ENCODE results near the gene NEGR1. TPM values are rescaled to one million over a fixed set of nuclear protein-coding genes. Genes with fewer than 3 reads are reported as not detected.

Gene NEGR1
- total RNA-seq, 1 donor from 2014 or later: 2.4 TPM

GRCh38 chr1:71630073-71630472, 652.3 kb downstream of the NEGR1 start:
- no peaks in the 10 kb centered on the region for H3K27me3 Mint-ChIP-seq (ENCODE audit: low read depth)
- no peak overlapping the region for H3K27ac Mint-ChIP-seq
- TF ChIP-seq CTCF (IDR thresholded peaks at IDR 0.05; ENCODE audit: unreplicated experiment): no peak
- H3K4me1 Mint-ChIP-seq: no peaks in the 10 kb centered on the region
- DNase-seq (ENCODE audit: low spot score in 2 of 2, unreplicated experiment in 2 of 2): no peak
- no peak overlapping the region for H3K4me3 Mint-ChIP-seq
- H3K9me3 Mint-ChIP-seq: peaks cover 15% of the 10 kb centered on the region
- no peaks in the 10 kb centered on the region for H3K36me3 Mint-ChIP-seq

- H3K4me3 Mint-ChIP-seq: no peak overlapping the region
Observed at GRCh38 chr1:71625004-71625403, 657.3 kb downstream of the NEGR1 start.

DNA sequence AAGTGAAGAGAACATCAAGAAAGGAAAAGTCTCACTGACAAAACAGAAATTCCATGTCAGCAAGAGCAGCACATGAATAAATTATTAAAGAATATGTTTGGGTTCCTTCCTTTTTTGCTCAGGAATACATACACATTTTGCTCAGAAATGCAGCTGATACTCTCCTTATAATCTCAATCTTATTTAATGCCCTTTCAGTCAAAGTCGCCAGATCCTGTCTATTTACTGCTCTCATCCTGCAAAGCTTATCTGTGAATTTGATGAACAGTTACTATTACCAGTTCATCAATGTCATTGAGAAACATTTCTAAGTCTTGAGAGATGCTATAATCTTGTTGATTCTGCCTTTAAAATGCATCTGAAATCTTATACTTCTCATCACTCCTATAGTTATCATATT, 658.5 kb downstream of the NEGR1 start:
- H3K27me3 Mint-ChIP-seq (ENCODE audit: low read depth): no peaks in the 10 kb centered on the region
- TF ChIP-seq CTCF (IDR thresholded peaks at IDR 0.05; ENCODE audit: unreplicated experiment): no peak
- no peaks in the 10 kb centered on the region for H3K4me1 Mint-ChIP-seq
- peaks cover 11% of the 10 kb centered on the region for H3K9me3 Mint-ChIP-seq
- H3K36me3 Mint-ChIP-seq: no peaks in the 10 kb centered on the region
- no peak overlapping the region for H3K4me3 Mint-ChIP-seq
- DNase-seq (ENCODE audit: low spot score in 2 of 2, unreplicated experiment in 2 of 2): no peak
- no peak overlapping the region for H3K27ac Mint-ChIP-seq

More at GRCh38 chr1:71625004-71625403, 657.3 kb downstream of the NEGR1 start:
- no peaks in the 10 kb centered on the region for H3K36me3 Mint-ChIP-seq
- peaks cover 11% of the 10 kb centered on the region for H3K9me3 Mint-ChIP-seq
- H3K4me1 Mint-ChIP-seq: no peaks in the 10 kb centered on the region
- DNase-seq (ENCODE audit: low spot score in 2 of 2, unreplicated experiment in 2 of 2): no peak
- no peak for TF ChIP-seq CTCF (IDR thresholded peaks at IDR 0.05; ENCODE audit: unreplicated experiment)
- H3K27me3 Mint-ChIP-seq (ENCODE audit: low read depth): no peaks in the 10 kb centered on the region
- no peak overlapping the region for H3K27ac Mint-ChIP-seq

GRCh38 chr1:71621785-71622184, 660.6 kb downstream of the NEGR1 start:
- TF ChIP-seq CTCF (IDR thresholded peaks at IDR 0.05; ENCODE audit: unreplicated experiment): no peak
- DNase-seq (ENCODE audit: low spot score in 2 of 2, unreplicated experiment in 2 of 2): no peak
- H3K9me3 Mint-ChIP-seq: peaks cover 3% of the 10 kb centered on the region

GRCh38 chr1:71618766-71619530, 663.4 kb downstream of the NEGR1 start:
- DNase-seq (ENCODE audit: low spot score in 2 of 2, unreplicated experiment in 2 of 2): no peak
- Mint-ChIP-seq H3K4me3 (no peak overlapping the region), H3K9me3 (no peaks in the 10 kb centered on the region), H3K36me3 (no peaks in the 10 kb centered on the region), H3K27ac (no peak overlapping the region), H3K4me1 (no peaks in the 10 kb centered on the region), H3K27me3 (ENCODE audit: low read depth) (no peaks in the 10 kb centered on the region)
- no peak for TF ChIP-seq CTCF (IDR thresholded peaks at IDR 0.05; ENCODE audit: unreplicated experiment)

More at GRCh38 chr1:71621785-71622184, 660.6 kb downstream of the NEGR1 start:
- H3K4me1 Mint-ChIP-seq: no peaks in the 10 kb centered on the region
- H3K4me3 Mint-ChIP-seq: no peak overlapping the region
- no peak overlapping the region for H3K27ac Mint-ChIP-seq
- no peaks in the 10 kb centered on the region for H3K36me3 Mint-ChIP-seq
- H3K27me3 Mint-ChIP-seq (ENCODE audit: low read depth): no peaks in the 10 kb centered on the region
